Transverse colon (tissue), 4 donors: ENCODE results near the gene EXOC6. TPM values are rescaled to one million over a fixed set of nuclear protein-coding genes. Genes with fewer than 3 reads are reported as not detected.

ENCODE experiments used
- DNase-seq: peaks from one replicate; pipeline ENCODE4 v3.0.0-alpha.2; 2019
- H3K27ac ChIP-seq, 4 donors: fragments of 200-600 bp; sonication (generic); 2 replicates each; pipeline ENCODE4 v1.5.1; 2016 to 2018; ENCODE audit warnings: inconsistent platforms in 4 of 4
- H3K27me3 ChIP-seq: fragments of 200-600 bp; sonication (generic); 2 replicates; pipeline ENCODE4 v1.5.1; 2017; ENCODE audit warnings: inconsistent platforms
- H3K36me3 ChIP-seq, 4 donors: fragments of 200-600 bp; sonication (generic); 2 replicates each; pipeline ENCODE4 v1.5.1; 2017 to 2019; ENCODE audit warnings: inconsistent platforms in 4 of 4
- H3K4me1 ChIP-seq, 4 donors: fragments of 200-600 bp; sonication (generic); 2 replicates each; pipeline ENCODE4 v1.5.1; 2017 to 2020; ENCODE audit warnings: inconsistent platforms in 4 of 4
- H3K4me3 ChIP-seq, 4 donors: fragments of 200-600 bp; sonication (generic); 1 replicate in 1 of 4; 2 replicates in 3 of 4; pipeline versions ENCODE4 v1.5.1 to v1.6.1; 2017 to 2019; ENCODE audit warnings: inconsistent platforms in 4 of 4
- H3K9me3 ChIP-seq, 2 donors: fragments of 200-600 bp; sonication (generic); 2 replicates each; pipeline ENCODE4 v1.5.1; 2017 to 2019; ENCODE audit warnings: inconsistent platforms in 2 of 2
- CTCF ChIP-seq, 5 experiments: fragments of 200-600 bp in 3 of 5; fragments of 450-650 bp in 2 of 5; sonication (generic) in 3 of 5; IDR thresholded peaks; 1 replicate in 2 of 5; 2 replicates in 3 of 5; pipeline ENCODE4 v1.5.1; 2016 to 2017; ENCODE audit warnings: antibody characterized with exemption in 5 of 5, inconsistent platforms in 3 of 5, mild to moderate bottlenecking in 2 of 5, moderate library complexity in 1 of 5
- EP300 ChIP-seq: sonication (generic); formaldehyde crosslinking; IDR thresholded peaks from one replicate; pipeline ENCODE4 v1.6.1; 2017; ENCODE audit warnings: antibody characterized with exemption, low read depth
- POLR2A ChIP-seq: fragments of 450-650 bp; IDR thresholded peaks from one replicate; pipeline ENCODE4 v1.6.1; 2016; ENCODE audit warnings: antibody characterized with exemption, mild to moderate bottlenecking, moderate library complexity
- POLR2AphosphoS5 ChIP-seq, 3 donors: sonication (generic); formaldehyde crosslinking; IDR thresholded peaks; one replicate each; pipeline ENCODE4 v1.6.1; 2016; ENCODE audit warnings: antibody characterized with exemption in 3 of 3
- WGBS, 2 donors: methylation state at CpG; one replicate each; pipeline ENCODE4 v1.1.5; 2018; ENCODE audit warnings: low coverage in 1 of 2; 5-methylcytosine and 5-hydroxymethylcytosine counted together
- in situ Hi-C, 4 donors: fragments of 200-750 bp; cut with MboI; loops; one replicate each; pipeline versions ENCODE4 v1.15.0 to v1.15.1; 2017; ENCODE audit warnings: low sequenced_read_pairs in 3 of 4, low pct_ligation_motif_present in 1 of 4, low pct_unique_long_range_greater_than_20kb in 1 of 4
- intact Hi-C: fragments of 100-400 bp; cut with DNase I; formaldehyde crosslinking; loops from one replicate; pipeline ENCODE4 v1.15.1; 2023; ENCODE audit warnings: low total_unique reads
- total RNA-seq, 4 donors: library from RNA; depleted of rRNA; stranded (reverse); fragments of >200 nt; gene quantifications; one replicate each; pipeline ENCODE4 v1.1.0, GENCODE V29; 2016

EXOC6 gene
- total RNA-seq, 4 donors from 2014 or later: 1.9 to 13.1 (median 11.6) TPM

GRCh38 chr10:92894081-92894655 is 45.8 kb downstream of the EXOC6 start:
- H3K4me1 ChIP-seq: peaks cover 0 to 27% (median 13%) of the 10 kb centered on the region in 4 donors

GRCh38 chr10:92897916-92898315 is 49.6 kb downstream of the EXOC6 start:
- no peak overlapping the region for H3K4me3 ChIP-seq
- no peaks in the 10 kb centered on the region for H3K36me3 ChIP-seq
- no peak overlapping the region for H3K27ac ChIP-seq
- no peak for DNase-seq
- H3K27me3 ChIP-seq: no peaks in the 10 kb centered on the region
- H3K4me1 ChIP-seq: peaks cover 0 to 11% (median under 1%) of the 10 kb centered on the region in 4 donors
- intact Hi-C loops (no loop called here), in situ Hi-C loops (no loop called here)
- 93% methylated on average over 5 of the region's 5 CpGs for whole genome bisulfite sequencing, 2 donors
- H3K9me3 ChIP-seq: no peaks in the 10 kb centered on the region
- TF ChIP-seq CTCF (IDR thresholded peaks at IDR 0.05): no peak
- TF ChIP-seq POLR2AphosphoS5 (IDR thresholded peaks at IDR 0.05): no peak

More at GRCh38 chr10:92894081-92894655, 45.8 kb downstream of the EXOC6 start:
- H3K36me3 ChIP-seq: no peaks in the 10 kb centered on the region
- H3K9me3 ChIP-seq: no peaks in the 10 kb centered on the region
- in situ Hi-C loops (no loop called here), intact Hi-C loops (no loop called here)
- no peak overlapping the region for H3K27ac ChIP-seq
- no peaks in the 10 kb centered on the region for H3K27me3 ChIP-seq
- TF ChIP-seq CTCF (IDR thresholded peaks at IDR 0.05) (no peak), POLR2A (no peak), POLR2AphosphoS5 (IDR thresholded peaks at IDR 0.05) (no peak), EP300 (no peak)
- no peak for DNase-seq
- H3K4me3 ChIP-seq: no peak overlapping the region

- in situ Hi-C loops (no loop called here), intact Hi-C loops (no loop called here)
- TF ChIP-seq POLR2A (no peak), CTCF (IDR thresholded peaks at IDR 0.05) (no peak), POLR2AphosphoS5 (IDR thresholded peaks at IDR 0.05) (no peak)
- Histone ChIP-seq H3K9me3 (no peaks in the 10 kb centered on the region), H3K4me1 (no peaks in the 10 kb centered on the region), H3K36me3 (no peaks in the 10 kb centered on the region), H3K27ac (no peak overlapping the region), H3K27me3 (no peaks in the 10 kb centered on the region), H3K4me3 (no peak overlapping the region)
- no peak for DNase-seq
- WGBS, 2 donors: 80 to 86% methylated on average over 2 to 3 of the region's 3 CpGs
These were observed 53.5 kb downstream of the EXOC6 start for GRCh38 chr10:92901819-92902251.

GRCh38 chr10:92903633-92904032 is 55.3 kb downstream of the EXOC6 start:
- no peak for DNase-seq
- no peaks in the 10 kb centered on the region for H3K36me3 ChIP-seq
- H3K4me1 ChIP-seq: no peaks in the 10 kb centered on the region
- 70 to 79% methylated on average over 1 of the region's 1 CpG for WGBS, 2 donors
- no peak overlapping the region for H3K4me3 ChIP-seq
- no peaks in the 10 kb centered on the region for H3K9me3 ChIP-seq
- H3K27me3 ChIP-seq: no peaks in the 10 kb centered on the region
- intact Hi-C loops (no loop called here), in situ Hi-C loops (no loop called here)
- TF ChIP-seq POLR2A (no peak), EP300 (no peak), CTCF (IDR thresholded peaks at IDR 0.05) (no peak), POLR2AphosphoS5 (IDR thresholded peaks at IDR 0.05) (no peak)
- H3K27ac ChIP-seq: no peak overlapping the region
